Skeletal muscle tissue (tissue), 4 donors: Measurements from ENCODE around the gene TNKS1BP1. TPM values are rescaled to one million over a fixed set of nuclear protein-coding genes. Genes with fewer than 3 reads are reported as not detected.

Experiments used
- H3K27ac ChIP-seq: one replicate; pipeline ENCODE4 v1.7.0; 2013; ENCODE audit warnings: mild to moderate bottlenecking, low read depth, low read length, inconsistent platforms
- H3K27me3 ChIP-seq, 3 donors: one replicate each; pipeline ENCODE4 v1.7.0; 2013; ENCODE audit warnings: low read length in 3 of 3; ENCODE audit not compliant: control insufficient read depth in 3 of 3, insufficient read depth in 3 of 3
- H3K36me3 ChIP-seq, 3 donors: one replicate each; pipeline ENCODE4 v1.7.0; 2013; ENCODE audit warnings: low read length in 3 of 3; ENCODE audit not compliant: control insufficient read depth in 3 of 3, insufficient read depth in 3 of 3
- H3K4me1 ChIP-seq, 3 donors: one replicate each; pipeline ENCODE4 v1.7.0; 2013; ENCODE audit warnings: low read length in 3 of 3, mild to moderate bottlenecking in 3 of 3; ENCODE audit not compliant: control insufficient read depth in 3 of 3, insufficient read depth in 3 of 3
- H3K4me3 ChIP-seq, 3 donors: one replicate each; pipeline ENCODE4 v1.7.0; 2013; ENCODE audit warnings: low read length in 3 of 3
- H3K9ac ChIP-seq, 3 donors: one replicate each; pipeline ENCODE4 v1.7.0; 2013; ENCODE audit warnings: low read length in 3 of 3, mild to moderate bottlenecking in 3 of 3, moderate library complexity in 2 of 3, low read depth in 1 of 3
- H3K9me3 ChIP-seq, 3 donors: one replicate each; pipeline ENCODE4 v1.7.0; 2013; ENCODE audit warnings: low read length in 3 of 3; ENCODE audit not compliant: control insufficient read depth in 3 of 3
- total RNA-seq: library from RNA; depleted of rRNA; stranded (reverse); fragments of >200 nt; gene quantifications from one replicate; pipeline ENCODE4 v1.2.3, GENCODE V29; 2014
- donor health status: Osteomylitis.

Gene TNKS1BP1
- total RNA-seq, 1 donor from 2014 or later: 65.2 TPM

DNA sequence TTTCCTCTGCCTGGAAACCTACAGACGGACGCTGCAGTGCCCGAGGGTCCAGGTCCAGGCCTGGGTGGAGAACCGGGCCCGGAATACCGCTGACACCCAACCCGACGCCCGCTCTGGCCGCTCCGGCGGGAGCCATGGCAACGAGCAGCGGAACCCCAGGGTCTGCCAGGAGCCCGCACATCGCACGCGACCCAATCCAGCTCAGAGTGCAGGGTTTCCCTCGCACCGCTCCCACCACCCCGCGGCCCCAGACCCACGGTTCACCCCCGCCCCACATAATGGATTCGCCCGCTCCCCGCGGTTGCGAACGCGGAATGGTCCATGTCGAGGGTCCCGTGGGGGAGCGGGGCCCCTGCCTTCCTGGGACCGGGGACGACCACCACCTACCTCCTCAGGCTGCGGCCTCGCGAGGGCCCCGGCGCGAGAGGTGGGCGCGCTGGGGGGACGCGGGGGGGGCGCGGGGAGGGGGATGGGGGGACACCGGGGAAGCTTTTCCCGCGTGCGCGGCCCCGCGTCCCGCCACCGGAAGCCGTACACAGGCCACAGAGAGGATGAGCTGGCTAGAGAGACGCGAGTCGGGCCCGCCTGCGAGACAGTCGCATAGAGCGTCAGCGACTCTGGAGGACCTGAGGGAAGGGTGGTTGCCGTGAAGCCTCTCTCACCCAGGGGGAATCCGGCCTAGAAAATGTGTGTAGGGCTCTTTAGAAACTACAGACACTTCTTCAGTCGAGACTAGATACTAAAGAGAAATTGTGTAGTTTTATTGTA is 10.8 kb upstream of the TNKS1BP1 start, which contains the start of gene SSRP1:
SSRP1 (minus strand) TSS at position 550 of the 768 bp plus-strand sequence. CDS start 771 bp downstream, outside the sequence.
- no peaks in the 10 kb centered on the region for H3K9me3 ChIP-seq
- peaks cover 18 to 21% (median 19%) of the 10 kb centered on the region in 3 donors for H3K4me1 ChIP-seq
- peaks cover 24 to 37% (median 35%) of the 10 kb centered on the region in 3 donors for H3K36me3 ChIP-seq
- H3K27me3 ChIP-seq: no peaks in the 10 kb centered on the region
- peak within 1 kb of the TSS; percentile 82 for H3K27ac ChIP-seq
- peak within 1 kb of the TSS; percentile 81 to 93 (median 90) for H3K9ac ChIP-seq
- peak within 1 kb of the TSS; percentile 82 to 90 (median 90) for H3K4me3 ChIP-seq

DNA sequence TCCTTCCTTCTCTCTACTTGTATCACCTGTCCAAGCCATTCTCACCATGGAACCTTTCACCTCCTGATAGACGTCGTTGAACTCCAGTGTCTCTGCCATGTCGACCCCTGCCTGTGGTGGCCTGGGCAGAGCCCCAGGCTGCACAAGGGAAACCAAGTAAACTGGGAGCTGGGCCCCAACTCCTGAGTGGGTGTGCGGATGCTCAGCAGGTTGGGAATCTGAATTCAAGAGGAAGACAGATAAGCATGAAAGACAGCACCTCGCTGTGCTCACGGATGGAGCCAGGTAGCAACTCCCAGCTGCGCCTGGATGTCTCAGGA is 10.2 kb upstream of the TNKS1BP1 start:
- Histone ChIP-seq H3K4me3 (peak overlapping the region; percentile 82 to 90 (median 90)), H3K27me3 (no peaks in the 10 kb centered on the region), H3K36me3 (peaks cover 30 to 42% (median 40%) of the 10 kb centered on the region in 3 donors), H3K9ac (peak overlapping the region; percentile 76 to 90 (median 88)), H3K4me1 (peaks cover 16 to 21% (median 19%) of the 10 kb centered on the region in 3 donors), H3K9me3 (no peaks in the 10 kb centered on the region), H3K27ac (peak overlapping the region; percentile 82)

DNA sequence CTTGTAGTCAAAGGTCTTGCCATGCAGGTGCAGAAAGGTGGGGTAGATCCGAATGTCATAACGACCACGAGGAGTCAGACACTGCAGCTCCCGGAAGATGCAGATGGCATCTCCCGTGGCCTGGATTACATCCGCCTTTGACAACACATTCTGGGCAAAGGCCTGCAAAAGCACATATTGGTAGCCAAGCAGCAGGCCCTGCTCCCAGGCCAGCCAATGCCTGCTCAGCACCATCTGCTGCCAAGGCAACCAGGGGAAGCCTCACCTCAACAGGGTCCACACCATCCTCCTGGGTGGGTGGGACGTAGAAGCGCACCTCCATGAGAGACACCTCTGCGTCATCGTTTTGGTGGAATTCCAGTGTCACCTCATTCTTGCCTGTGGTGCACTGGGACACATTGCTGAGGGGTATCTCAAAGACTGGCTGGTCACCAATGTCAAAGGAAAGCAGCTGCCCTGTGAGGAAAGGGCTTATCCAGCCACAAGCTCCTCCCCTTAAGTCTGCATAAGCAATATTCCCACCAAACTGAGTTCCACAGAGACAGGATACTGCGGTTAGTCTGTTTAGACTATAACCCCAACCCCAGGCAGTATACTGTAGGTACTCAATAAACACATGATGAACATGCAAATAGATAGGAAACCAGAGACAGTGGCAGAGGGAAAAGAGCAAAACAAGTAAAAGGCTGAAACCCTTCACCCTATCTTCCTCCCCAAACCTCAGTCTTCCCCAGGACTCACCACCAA is 8.1 kb upstream of the TNKS1BP1 start:
- Histone ChIP-seq H3K27me3 (no peaks in the 10 kb centered on the region), H3K27ac (no peak overlapping the region)

DNA sequence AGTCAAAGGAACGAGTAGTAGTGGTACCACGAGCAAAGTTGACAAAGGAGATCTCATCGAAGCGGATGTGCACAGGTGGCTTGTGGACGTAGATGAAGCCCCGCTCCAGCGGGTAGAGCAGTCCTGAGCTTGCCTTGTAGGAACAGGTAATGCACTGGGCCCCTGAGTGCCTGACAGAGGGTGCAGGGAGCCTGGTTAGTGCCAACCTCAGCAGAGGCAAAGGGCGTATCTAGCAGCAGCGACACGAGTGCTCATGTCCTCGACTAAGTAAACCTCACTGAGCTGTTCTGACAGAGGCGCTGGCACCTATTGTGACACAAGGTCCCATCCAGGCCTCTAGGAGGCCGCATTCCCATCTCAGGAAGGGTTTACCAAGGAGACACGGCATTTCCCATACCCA is 7.0 kb upstream of the TNKS1BP1 start:
- no peak overlapping the region for H3K4me3 ChIP-seq
- H3K9me3 ChIP-seq: no peaks in the 10 kb centered on the region
- H3K4me1 ChIP-seq: peaks cover 16 to 21% (median 21%) of the 10 kb centered on the region in 3 donors
- no peak overlapping the region for H3K27ac ChIP-seq
- H3K36me3 ChIP-seq: peaks cover 58 to 74% (median 72%) of the 10 kb centered on the region in 3 donors
- no peaks in the 10 kb centered on the region for H3K27me3 ChIP-seq
- no peak overlapping the region for H3K9ac ChIP-seq

More for the DNA sequence above, 8.1 kb upstream of the TNKS1BP1 start:
- Histone ChIP-seq H3K9me3 (no peaks in the 10 kb centered on the region), H3K4me1 (peaks cover 15 to 21% (median 19%) of the 10 kb centered on the region in 3 donors), H3K4me3 (no peak overlapping the region), H3K36me3 (peaks cover 50 to 62% (median 60%) of the 10 kb centered on the region in 3 donors), H3K9ac (no peak overlapping the region)

DNA sequence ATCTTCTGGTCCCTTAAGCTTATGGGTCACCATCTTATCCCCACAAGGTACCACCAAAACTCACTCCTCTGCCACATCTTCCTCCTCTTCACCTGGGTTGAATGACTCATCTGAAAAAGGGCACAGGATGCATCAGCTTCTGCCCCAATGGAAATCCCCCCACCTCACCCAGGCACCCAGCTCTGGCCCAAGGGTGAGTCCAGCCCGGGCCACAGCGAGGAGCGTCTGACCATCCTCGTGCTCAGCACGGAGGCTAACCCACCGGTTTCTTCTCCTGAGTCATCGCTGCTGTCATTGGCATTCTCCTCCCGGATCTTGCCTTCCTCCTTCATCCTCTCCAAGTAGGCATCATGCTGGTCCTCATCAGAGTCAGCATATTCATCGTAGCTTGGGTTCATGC is 5.3 kb upstream of the TNKS1BP1 start:
- Histone ChIP-seq H3K9ac (no peak overlapping the region), H3K36me3 (peaks cover 65 to 83% (median 76%) of the 10 kb centered on the region in 3 donors), H3K4me3 (no peak overlapping the region), H3K4me1 (peaks cover 23 to 28% (median 28%) of the 10 kb centered on the region in 3 donors), H3K27ac (no peak overlapping the region), H3K27me3 (no peaks in the 10 kb centered on the region), H3K9me3 (no peaks in the 10 kb centered on the region)

DNA sequence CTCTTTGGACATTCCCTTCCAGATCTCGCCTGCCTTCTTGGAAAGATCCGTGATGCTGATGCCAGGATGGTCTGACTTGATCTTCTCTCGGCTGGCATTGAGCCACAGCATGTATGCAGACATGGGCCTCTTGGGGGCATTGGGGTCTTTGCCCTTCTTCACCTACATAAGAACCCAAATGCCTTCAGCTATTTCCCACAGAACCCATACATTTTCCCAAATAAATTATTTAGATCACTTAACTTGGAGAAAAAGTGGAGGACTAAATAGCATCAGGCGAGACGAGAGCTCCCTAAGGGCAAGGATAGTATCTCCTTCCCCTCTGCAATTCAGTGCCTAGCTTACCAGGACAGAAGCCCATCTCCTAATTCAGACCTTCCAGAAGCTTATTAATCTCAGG is 3.0 kb upstream of the TNKS1BP1 start:
- Histone ChIP-seq H3K9me3 (no peaks in the 10 kb centered on the region), H3K4me1 (peaks cover 27 to 30% (median 30%) of the 10 kb centered on the region in 3 donors), H3K27ac (no peak overlapping the region), H3K9ac (no peak overlapping the region), H3K27me3 (no peaks in the 10 kb centered on the region), H3K36me3 (peaks cover 62 to 67% (median 63%) of the 10 kb centered on the region in 3 donors), H3K4me3 (no peak overlapping the region)

DNA sequence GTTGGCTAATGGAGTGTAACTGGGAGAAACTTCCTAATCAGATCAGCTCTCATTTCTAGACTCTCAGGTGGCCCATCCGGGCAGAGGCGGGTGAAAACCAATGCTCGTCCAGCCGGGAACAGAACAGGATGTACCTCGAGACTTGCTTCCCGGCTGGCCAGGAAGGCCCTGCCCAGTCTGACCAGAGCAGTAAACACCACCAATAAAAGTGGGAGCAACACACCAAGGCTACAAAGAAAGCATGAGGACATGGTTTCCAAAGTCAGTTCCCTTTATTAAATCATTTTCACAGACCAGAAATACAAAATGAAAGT is 940 bp upstream of the TNKS1BP1 start:
- H3K9ac ChIP-seq: peak overlapping the region; percentile 84 to 94 (median 85)
- H3K4me1 ChIP-seq: peaks cover 39 to 47% (median 40%) of the 10 kb centered on the region in 3 donors
- H3K9me3 ChIP-seq: no peaks in the 10 kb centered on the region
- no peaks in the 10 kb centered on the region for H3K27me3 ChIP-seq
- H3K36me3 ChIP-seq: peaks cover 42 to 47% (median 47%) of the 10 kb centered on the region in 3 donors
- peak overlapping the region; percentile 95 for H3K27ac ChIP-seq
- peak overlapping the region; percentile 78 to 89 (median 83) for H3K4me3 ChIP-seq

DNA sequence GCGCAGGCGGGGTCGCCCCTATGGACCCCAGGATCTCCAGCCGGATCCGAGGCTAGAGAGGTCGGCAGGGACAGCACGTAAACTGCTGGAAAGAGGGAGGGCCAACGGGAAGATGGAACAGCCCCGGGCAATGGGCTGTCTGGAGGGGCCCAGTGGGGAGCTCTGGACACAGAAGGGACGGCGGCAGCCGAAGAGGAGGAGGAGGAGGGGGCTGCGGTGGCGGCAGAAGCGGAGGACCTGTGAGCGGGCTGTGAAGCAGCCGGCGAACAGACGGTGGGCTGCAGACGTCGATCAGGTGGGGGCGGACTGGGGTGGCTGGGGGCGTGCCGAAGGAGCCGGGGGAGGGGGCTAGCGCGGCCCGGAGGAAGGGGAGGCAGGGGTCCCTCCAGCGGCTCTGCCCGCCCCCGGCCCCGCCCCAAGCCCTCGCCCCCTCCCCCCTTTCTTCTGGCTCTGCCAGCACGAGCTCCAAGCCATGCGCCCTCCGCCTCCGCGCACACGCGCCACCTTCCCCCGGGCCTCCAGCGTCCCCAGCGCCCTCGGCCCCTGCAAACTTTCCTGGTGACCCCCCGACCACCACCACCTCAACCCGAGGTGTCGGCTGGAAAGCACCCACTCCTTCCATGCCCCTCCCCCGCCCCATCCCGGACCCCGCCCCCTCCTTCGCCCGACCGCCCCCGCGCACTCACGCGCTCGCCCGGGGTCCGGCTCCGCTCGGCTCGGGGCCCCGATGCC is 432 bp downstream of the TNKS1BP1 start:
- peaks cover 46 to 55% (median 47%) of the 10 kb centered on the region in 3 donors for H3K4me1 ChIP-seq
- H3K27me3 ChIP-seq: no peaks in the 10 kb centered on the region
- peak overlapping the region; percentile 95 for H3K27ac ChIP-seq
- H3K4me3 ChIP-seq: peak overlapping the region; percentile 78 to 83 (median 82)
- H3K9me3 ChIP-seq: no peaks in the 10 kb centered on the region
- H3K9ac ChIP-seq: peak overlapping the region; percentile 82 to 84 (median 84)
- peaks cover 30 to 39% (median 36%) of the 10 kb centered on the region in 3 donors for H3K36me3 ChIP-seq

DNA sequence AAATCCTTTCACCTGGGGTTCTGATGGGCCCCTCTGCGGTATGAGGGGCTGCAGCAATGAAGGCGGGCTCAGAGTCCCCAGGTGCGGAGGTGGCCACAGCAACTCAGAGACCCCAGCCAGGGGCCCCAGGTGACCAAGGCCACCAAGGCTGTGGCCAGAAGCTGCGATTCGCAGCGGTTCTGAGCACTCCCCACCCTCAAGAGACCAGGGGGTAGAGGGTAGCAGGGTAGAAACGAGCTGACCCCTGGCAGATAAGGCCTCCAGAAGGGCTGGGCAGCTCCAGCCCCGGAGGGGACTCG is 948 bp downstream of the TNKS1BP1 start:
- Histone ChIP-seq H3K9ac (peak overlapping the region; percentile 82 to 84 (median 84)), H3K27ac (peak overlapping the region; percentile 95), H3K9me3 (no peaks in the 10 kb centered on the region), H3K27me3 (no peaks in the 10 kb centered on the region), H3K36me3 (peaks cover 24 to 35% (median 31%) of the 10 kb centered on the region in 3 donors), H3K4me3 (peak overlapping the region; percentile 74 to 82 (median 78)), H3K4me1 (peaks cover 46 to 58% (median 47%) of the 10 kb centered on the region in 3 donors)
